KMS-11 (cell line): ENCODE data around the gene WWC1.

Experiments used
- H2AFZ ChIP-seq: fragments of 200-600 bp; sonication (generic); 2 replicates; pipeline ENCODE4 v1.6.1; 2016; ENCODE audit warnings: antibody characterized with exemption, mixed run types, low read depth
- H3K27ac ChIP-seq: fragments of 200-600 bp; sonication (generic); 2 replicates; pipeline ENCODE4 v1.6.1; 2016; ENCODE audit warnings: mild to moderate bottlenecking, mixed run types
- H3K27me3 ChIP-seq: fragments of 200-600 bp; sonication (generic); 2 replicates; pipeline ENCODE4 v1.6.1; 2017; ENCODE audit warnings: mild to moderate bottlenecking, low read depth, mixed run types, moderate library complexity; ENCODE audit not compliant: insufficient read depth
- H3K36me3 ChIP-seq: fragments of 200-600 bp; sonication (generic); 2 replicates; pipeline ENCODE4 v1.6.1; 2017; ENCODE audit warnings: mild to moderate bottlenecking, mixed run types; ENCODE audit not compliant: insufficient read depth
- H3K4me1 ChIP-seq: fragments of 200-600 bp; sonication (generic); 2 replicates; pipeline ENCODE4 v1.6.1; 2016; ENCODE audit warnings: mild to moderate bottlenecking, low read depth, mixed run types; ENCODE audit not compliant: poor library complexity, severe bottlenecking
- H3K4me2 ChIP-seq: fragments of 200-600 bp; sonication (generic); 2 replicates; pipeline ENCODE4 v1.7.0; 2016; ENCODE audit warnings: mild to moderate bottlenecking, mixed run types
- H3K4me3 ChIP-seq: fragments of 200-600 bp; sonication (generic); IDR thresholded peaks from 2 replicates; pipeline ENCODE4 v1.6.1; 2017; ENCODE audit warnings: low read depth, low read length, mixed read lengths; ENCODE audit not compliant: insufficient read depth
- H3K79me2 ChIP-seq: fragments of 200-600 bp; sonication (generic); 2 replicates; pipeline ENCODE4 v1.6.1; 2016; ENCODE audit warnings: low read depth, mixed run types; ENCODE audit not compliant: insufficient read depth
- H3K9ac ChIP-seq: fragments of 200-600 bp; sonication (generic); 2 replicates; pipeline ENCODE4 v1.6.1; 2016; ENCODE audit warnings: mild to moderate bottlenecking, mixed run types
- H4K20me1 ChIP-seq: fragments of 200-600 bp; sonication (generic); 2 replicates; pipeline ENCODE4 v1.6.1; 2016; ENCODE audit warnings: mild to moderate bottlenecking, mixed run types; ENCODE audit not compliant: insufficient read depth
- CTCF ChIP-seq: fragments of 200-600 bp; sonication (generic); conservative IDR thresholded peaks from 2 replicates; pipeline ENCODE4 v1.6.1; 2017; ENCODE audit warnings: low read depth, mild to moderate bottlenecking, antibody characterized with exemption, low read length, moderate library complexity, mixed read lengths

Gene WWC1

GRCh38 chr5:168287362-168287761 is 4.1 kb upstream of the WWC1 start:
- no peak overlapping the region for H3K4me3 ChIP-seq
- no peak overlapping the region for H3K27ac ChIP-seq
- no peak for TF ChIP-seq CTCF
- no peaks in the 10 kb centered on the region for H4K20me1 ChIP-seq
- no peaks in the 10 kb centered on the region for H3K27me3 ChIP-seq
- no peak overlapping the region for H3K4me2 ChIP-seq
- no peaks in the 10 kb centered on the region for H3K79me2 ChIP-seq
- H3K4me1 ChIP-seq: peaks cover 8% of the 10 kb centered on the region
- H3K9ac ChIP-seq: no peak overlapping the region
- H3K36me3 ChIP-seq: no peaks in the 10 kb centered on the region
- H2AFZ ChIP-seq: no peak overlapping the region

- Histone ChIP-seq H3K4me3 (no peak overlapping the region), H2AFZ (no peak overlapping the region)
Measured at GRCh38 chr5:168288349-168289245, 2.8 kb upstream of the WWC1 start.

GRCh38 chr5:168290902-168291341 is 523 bp upstream of the WWC1 start:
- Histone ChIP-seq H3K79me2 (no peaks in the 10 kb centered on the region), H3K4me3 (no peak overlapping the region), H4K20me1 (no peaks in the 10 kb centered on the region), H3K27me3 (no peaks in the 10 kb centered on the region), H3K4me2 (peak overlapping the region; percentile 13; the same call in 1 of the 2 replicates), H3K36me3 (no peaks in the 10 kb centered on the region), H3K27ac (no peak overlapping the region), H2AFZ (peak overlapping the region; percentile 18; the same call in 1 of the 2 replicates), H3K9ac (no peak overlapping the region), H3K4me1 (peaks cover 8% of the 10 kb centered on the region)
- no peak for TF ChIP-seq CTCF

More at GRCh38 chr5:168288349-168289245, 2.8 kb upstream of the WWC1 start:
- no peaks in the 10 kb centered on the region for H4K20me1 ChIP-seq
- H3K27me3 ChIP-seq: no peaks in the 10 kb centered on the region
- no peaks in the 10 kb centered on the region for H3K79me2 ChIP-seq
- H3K36me3 ChIP-seq: no peaks in the 10 kb centered on the region
- no peak overlapping the region for H3K27ac ChIP-seq
- H3K4me1 ChIP-seq: peaks cover 8% of the 10 kb centered on the region
- no peak for TF ChIP-seq CTCF
- H3K9ac ChIP-seq: no peak overlapping the region
- no peak overlapping the region for H3K4me2 ChIP-seq

- no peaks in the 10 kb centered on the region for H4K20me1 ChIP-seq
- H3K4me2 ChIP-seq: peak overlapping the region; percentile 33
- H3K36me3 ChIP-seq: no peaks in the 10 kb centered on the region
- H2AFZ ChIP-seq: peak overlapping the region; percentile 41
- TF ChIP-seq CTCF: no peak
- no peak overlapping the region for H3K27ac ChIP-seq
- peak overlapping the region; percentile 61; the same call in 1 of the 2 replicates for H3K9ac ChIP-seq
- no peaks in the 10 kb centered on the region for H3K79me2 ChIP-seq
- H3K4me3 ChIP-seq: no peak overlapping the region
- no peaks in the 10 kb centered on the region for H3K27me3 ChIP-seq
- peaks cover 8% of the 10 kb centered on the region for H3K4me1 ChIP-seq
Measured at GRCh38 chr5:168291964-168292785, 730 bp downstream of the WWC1 start.
